Skin of body (tissue), 2 donors: ENCODE results near the gene SDHA. TPM values are rescaled to one million over a fixed set of nuclear protein-coding genes. Genes with fewer than 3 reads are reported as not detected.
"Not testable (repeated sequence)": the region's sequence is repeated elsewhere in the genome, so short reads cannot be mapped to it uniquely, and the experiment has no call there.

ENCODE experiments used
- DNase-seq: peaks from one replicate; lab custom pipeline; 2025; lab: John Stamatoyannopoulos, UW
- total RNA-seq: library from RNA; depleted of rRNA; stranded (reverse); fragments of >200 nt; gene quantifications from one replicate; pipeline ENCODE4 v1.2.3, GENCODE V29; 2014

The SDHA gene
- total RNA-seq, 1 donor from 2014 or later, result 68.4 TPM

DNA sequence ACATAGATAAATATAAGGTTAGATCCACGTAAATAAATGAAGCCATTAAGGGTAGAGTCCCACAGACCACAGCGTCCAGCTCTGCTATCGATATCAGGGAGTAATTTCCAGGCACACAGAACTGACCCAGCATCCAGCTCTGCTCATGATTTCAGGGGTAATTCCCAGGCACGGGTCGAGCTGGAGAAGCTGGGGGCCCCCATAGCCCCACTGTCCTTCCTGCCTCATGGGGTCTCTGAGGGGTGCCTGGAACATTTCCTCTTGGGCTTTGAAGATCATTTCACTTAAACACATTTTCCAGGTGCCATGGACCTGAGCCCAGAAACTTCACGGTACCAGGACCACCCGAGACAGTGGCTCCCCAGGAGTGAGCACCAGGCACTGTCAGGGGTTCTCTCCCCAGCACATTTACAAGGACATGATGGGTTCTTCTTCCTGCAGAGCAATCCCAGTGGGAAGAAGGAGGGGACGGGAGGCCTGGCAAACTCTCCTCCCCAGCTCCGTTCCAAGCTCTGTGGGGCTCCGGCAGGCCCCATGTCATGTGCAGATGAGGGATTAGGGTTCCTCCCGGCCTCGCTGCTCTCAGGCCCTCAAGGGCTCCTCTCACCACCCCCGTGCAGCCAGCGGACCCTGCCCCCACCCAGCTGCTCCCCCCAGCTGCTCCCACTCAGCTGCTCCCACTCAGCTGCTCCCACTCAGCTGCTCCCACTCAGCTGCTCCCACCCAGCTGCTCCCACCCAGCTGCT lies 80.0 kb downstream of the SDHA start:
- DNase-seq, result not testable (repeated sequence)

DNA sequence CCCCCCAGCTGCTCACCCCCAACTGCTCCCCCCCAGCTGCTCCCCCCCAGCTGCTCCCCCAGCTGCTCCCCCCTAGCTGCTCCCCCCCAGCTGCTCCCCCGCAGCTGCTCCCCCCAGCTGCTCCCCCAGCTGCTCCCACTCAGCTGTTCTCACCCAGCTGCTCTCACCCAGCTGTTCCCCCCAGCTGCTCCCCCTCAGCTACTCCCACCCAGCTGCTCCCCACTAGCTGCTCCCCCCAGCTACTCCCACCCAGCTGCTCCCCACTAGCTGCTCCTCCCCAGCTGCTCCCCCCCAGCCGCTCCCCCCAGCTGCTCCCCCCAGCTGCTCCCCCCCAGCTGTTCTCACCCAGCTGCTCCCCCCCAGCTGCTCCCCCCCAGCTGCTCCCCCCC lies 80.6 kb downstream of the SDHA start:
- no peak for DNase-seq

DNA sequence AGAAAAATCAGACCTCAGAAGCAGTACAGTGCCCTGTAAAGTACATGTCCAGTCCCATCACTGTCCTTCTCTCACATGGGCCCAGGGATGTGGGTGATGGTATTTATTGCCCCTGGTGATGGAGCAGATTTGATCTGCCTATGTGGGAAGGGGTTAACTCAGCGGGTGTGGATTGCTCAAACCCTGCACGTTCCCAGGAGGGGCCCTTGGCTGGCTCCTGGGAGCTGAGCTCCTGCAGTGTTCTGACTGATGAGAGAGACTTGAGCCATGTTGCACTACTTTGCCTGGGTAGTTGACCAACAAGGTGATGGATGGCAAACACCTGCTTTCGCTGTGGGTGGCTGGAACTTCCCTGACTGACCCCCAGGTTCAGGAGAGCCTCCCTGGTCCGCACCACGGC lies 81.8 kb downstream of the SDHA start:
- DNase-seq, result not testable (repeated sequence)

DNA sequence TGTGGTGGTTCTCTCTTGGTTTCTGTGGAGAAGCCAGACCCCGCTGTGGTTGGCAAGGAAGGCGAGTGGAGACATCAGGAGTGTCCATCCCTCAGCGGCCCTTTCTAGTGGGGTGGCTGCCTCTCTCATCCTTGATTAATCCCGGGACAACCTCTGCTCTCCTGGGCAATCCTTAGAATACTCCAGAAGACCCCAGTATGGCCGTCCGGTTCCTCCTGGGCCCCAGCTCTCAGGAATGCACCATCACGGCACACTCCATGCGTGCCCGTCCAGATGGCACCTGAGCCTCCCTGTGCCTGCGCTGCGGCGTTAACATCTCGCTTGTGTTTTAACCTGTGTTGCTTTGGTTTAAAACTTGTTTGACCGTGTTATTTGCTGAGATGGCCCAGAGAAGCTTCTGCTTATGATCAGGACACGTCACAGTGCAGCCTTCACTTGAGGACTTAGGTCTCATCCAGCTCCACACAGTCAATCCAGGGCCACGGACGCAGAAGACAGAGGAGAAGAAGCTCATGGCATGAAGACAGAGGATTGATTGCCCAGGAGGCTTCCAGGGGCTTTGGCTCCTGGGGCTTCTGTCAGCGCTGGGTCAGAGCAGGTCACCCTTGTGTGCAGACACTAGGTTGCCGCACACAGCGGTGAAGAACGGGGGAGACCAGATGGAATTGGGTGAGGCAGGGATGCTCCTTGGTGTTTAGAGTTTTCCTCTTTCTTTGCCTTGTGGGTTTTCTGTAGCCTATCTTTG lies 82.7 kb downstream of the SDHA start:
- DNase-seq, result not testable (repeated sequence)

DNA sequence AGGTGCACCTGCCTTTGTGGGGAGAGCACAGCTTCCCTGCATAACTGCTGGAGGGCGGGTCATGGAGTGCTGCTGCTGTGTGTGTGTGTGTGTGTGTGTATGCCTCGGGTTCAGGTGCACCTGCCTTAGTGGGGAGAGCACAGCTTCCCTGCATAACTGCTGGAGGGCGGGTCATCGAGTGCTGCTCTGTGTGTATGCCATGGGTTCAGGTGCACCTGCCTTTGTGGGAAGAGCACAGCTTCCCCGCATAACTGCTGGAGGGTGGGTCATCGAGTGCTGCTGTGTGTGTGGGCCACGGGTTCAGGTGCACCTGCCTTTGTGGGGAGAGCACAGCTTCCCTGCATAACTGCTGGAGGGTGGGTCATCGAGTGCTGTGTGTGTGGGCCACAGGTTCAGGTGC lies 84.3 kb downstream of the SDHA start:
- DNase-seq, result not testable (repeated sequence)

DNA sequence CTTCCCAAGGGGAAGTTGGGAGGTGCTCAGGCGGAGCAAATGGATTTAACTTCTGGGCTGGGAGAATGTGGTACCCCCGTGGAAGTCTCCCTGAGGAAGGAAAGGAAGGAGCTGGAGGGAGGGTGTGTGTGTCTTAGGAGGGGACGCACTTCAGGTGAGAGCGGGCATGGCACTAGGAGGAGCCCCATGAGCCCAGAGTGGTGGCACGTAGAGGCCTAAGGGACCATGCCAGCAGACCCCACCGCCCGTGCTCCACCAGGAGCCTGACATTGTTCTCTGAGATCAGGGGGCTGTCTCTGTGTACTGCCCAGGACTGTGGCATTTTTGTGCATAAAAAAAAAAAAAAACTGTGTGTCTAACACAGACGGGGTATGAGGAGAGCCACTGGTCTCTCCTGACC lies 84.8 kb downstream of the SDHA start:
- no peak for DNase-seq

DNA sequence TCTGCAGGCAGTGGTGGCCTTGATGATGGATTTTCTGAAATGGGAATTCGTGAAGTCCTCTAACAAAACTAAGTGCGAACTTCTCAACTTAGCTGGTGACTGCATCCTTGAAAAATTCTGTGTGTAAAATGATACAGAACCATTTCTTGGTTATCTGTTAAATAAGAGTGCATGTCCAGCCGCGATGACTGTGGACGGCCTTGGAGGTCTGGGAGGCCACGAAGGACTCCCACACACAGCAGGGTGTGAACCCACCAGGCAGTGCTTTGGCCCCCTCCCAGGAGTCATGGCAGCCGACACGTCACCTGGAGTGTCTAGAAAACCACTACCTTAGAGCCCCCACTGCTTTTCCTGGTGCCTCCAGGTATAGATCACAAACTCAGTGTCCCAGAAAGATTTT lies 85.6 kb downstream of the SDHA start:
- not testable (repeated sequence) for DNase-seq

DNA sequence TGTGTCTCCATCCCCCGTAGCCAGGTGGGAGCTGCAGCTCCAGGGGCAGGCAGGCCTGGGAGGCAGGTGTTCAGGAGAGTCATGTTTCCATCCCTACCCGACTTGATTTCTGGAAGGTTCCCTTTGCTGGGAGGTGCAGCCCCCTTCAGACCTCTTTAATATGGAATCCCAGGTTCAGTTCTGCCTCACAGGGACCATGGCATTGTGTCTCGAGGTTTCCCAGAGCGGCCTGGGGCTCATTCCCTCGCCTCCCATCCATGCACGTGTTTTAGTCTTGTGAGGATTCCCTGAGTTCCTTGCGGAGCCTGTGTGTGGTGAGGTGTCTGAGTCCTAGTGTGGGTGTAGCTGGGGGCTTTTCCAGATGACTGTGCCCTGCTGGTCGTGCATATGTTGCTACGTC lies 86.9 kb downstream of the SDHA start:
- no peak for DNase-seq

DNA sequence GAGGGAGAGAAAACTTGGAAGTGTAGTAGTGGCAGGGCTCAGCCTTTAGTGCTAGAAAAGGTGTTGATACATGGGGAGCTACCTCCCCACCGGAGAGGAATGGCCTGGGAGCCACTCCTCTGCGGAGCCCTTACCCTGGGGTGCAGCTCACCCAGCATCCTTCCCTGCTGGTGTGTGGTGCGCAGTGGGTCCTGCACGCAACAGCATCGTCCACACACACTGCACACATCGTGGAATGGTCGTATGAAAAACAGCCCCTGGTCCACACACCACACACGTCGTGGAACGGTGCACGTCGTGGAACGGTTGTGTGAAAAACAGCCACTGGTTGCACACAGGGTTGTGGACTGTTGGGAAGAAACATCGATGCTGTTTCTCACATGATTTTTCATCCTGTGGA lies 87.3 kb downstream of the SDHA start:
- DNase-seq, result no peak

DNA sequence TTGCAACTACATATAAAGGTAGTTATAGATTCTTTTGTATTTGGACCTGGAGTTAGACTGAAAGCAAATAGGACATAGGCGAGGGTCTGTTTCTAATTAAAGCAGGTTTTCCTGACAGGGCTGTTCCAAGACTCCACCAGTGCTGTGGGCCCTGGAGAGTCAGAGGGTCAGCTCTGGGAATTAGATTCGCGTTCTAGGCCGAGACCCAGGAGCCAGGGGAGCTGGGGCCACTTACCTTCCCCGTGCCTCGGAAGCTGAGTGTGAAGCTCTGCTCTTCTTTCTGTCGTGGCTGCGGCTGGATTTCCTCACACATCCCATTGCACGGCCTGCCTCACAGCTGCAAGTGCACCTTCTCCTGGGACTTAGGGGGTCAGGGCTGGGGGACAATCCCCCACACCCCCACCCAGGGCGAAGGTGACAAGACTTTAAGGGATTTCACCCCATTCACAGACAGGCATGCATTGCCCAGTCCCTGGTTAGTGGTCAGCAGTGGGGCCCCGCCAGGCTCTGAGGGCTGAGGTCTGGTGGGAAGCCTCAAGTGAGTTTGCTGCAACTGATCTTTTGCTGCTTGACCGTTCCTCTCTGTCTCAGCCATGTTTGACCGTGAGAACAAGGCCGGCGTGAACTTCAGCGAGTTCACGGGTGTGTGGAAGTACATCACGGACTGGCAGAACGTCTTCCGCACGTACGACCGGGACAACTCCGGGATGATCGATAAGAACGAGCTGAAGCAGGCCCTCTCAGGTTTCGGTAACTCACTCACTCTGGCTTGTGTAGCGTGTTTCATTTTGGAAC lies 88.1 kb downstream of the SDHA start:
- no peak for DNase-seq

Other genes with a start within 250 kb of the SDHA start
- 6.0 TPM for gene PLEKHG4B, start 126.2 kb upstream of the SDHA start, total RNA-seq
- gene LRRC14B, start 26.8 kb upstream of the SDHA start, total RNA-seq, result 0.79 TPM
- 4.8 TPM for gene CCDC127, start 167 bp upstream of the SDHA start, total RNA-seq
- 68.9 TPM for gene PDCD6, start 53.3 kb downstream of the SDHA start, total RNA-seq
- gene AHRR, start 103.4 kb downstream of the SDHA start, total RNA-seq, result 11.9 TPM
- 32.8 TPM for gene EXOC3, start 224.9 kb downstream of the SDHA start, total RNA-seq